ENCODE results near the gene ARHGEF17.
A peak's percentile ranks its signal among the peaks of the same experiment; 100 is the strongest.

ARHGEF17 gene

GRCh38 chr11:73291781-73292524 is 16.1 kb upstream of the ARHGEF17 start:
- no peak for DNase-seq

GRCh38 chr11:73292525-73292894 is 15.6 kb upstream of the ARHGEF17 start:
- no peak for DNase-seq

GRCh38 chr11:73293356-73293936 is 14.6 kb upstream of the ARHGEF17 start:
- DNase-seq: no peak

- no peak for DNase-seq
Measured at GRCh38 chr11:73294604-73295003, 13.5 kb upstream of the ARHGEF17 start.

- peak; percentile 60 for DNase-seq
Measured at GRCh38 chr11:73295241-73295995, 12.7 kb upstream of the ARHGEF17 start.

- DNase-seq: no peak
Measured at GRCh38 chr11:73295996-73296318, 12.1 kb upstream of the ARHGEF17 start.

GRCh38 chr11:73296501-73297230 is 11.4 kb upstream of the ARHGEF17 start:
- no peak for DNase-seq

- DNase-seq: no peak
Measured at GRCh38 chr11:73297231-73297590, 10.9 kb upstream of the ARHGEF17 start.

- no peak for DNase-seq
Measured at GRCh38 chr11:73297702-73298101, 10.4 kb upstream of the ARHGEF17 start.

- no peak for DNase-seq
Measured at GRCh38 chr11:73298233-73298632, 9.8 kb upstream of the ARHGEF17 start.

- DNase-seq: no peak
Measured at GRCh38 chr11:73299751-73300150, 8.3 kb upstream of the ARHGEF17 start.

- no peak for DNase-seq
Measured at GRCh38 chr11:73306069-73306841, 1.8 kb upstream of the ARHGEF17 start.

GRCh38 chr11:73306977-73307322 is 1.1 kb upstream of the ARHGEF17 start:
- no peak for DNase-seq

- peak; percentile 84 for DNase-seq
Measured at GRCh38 chr11:73307323-73308002, 613 bp upstream of the ARHGEF17 start.

GRCh38 chr11:73308961-73309919 is 1.2 kb downstream of the ARHGEF17 start:
- DNase-seq: no peak

GRCh38 chr11:73310076-73310475 is 2.0 kb downstream of the ARHGEF17 start:
- no peak for DNase-seq

GRCh38 chr11:73310661-73311393 is 2.8 kb downstream of the ARHGEF17 start:
- no peak for DNase-seq

- no peak for DNase-seq
Measured at GRCh38 chr11:73311394-73311869, 3.4 kb downstream of the ARHGEF17 start.

- no peak for DNase-seq
Measured at GRCh38 chr11:73312036-73312435, 4.0 kb downstream of the ARHGEF17 start.

- DNase-seq: no peak
Measured at GRCh38 chr11:73312851-73313327, 4.8 kb downstream of the ARHGEF17 start.

Data from effector CD4-positive, alpha-beta T cell (primary cell).